RWPE2 (cell line): ENCODE measurements around the gene SLC6A9.

Experiments
- ATAC-seq: fragments of 200-7000 bp; cut with Tn5 transposase; 3 replicates; pipeline ENCODE4 v1.9.1; 2021; ENCODE audit warnings: low read depth
- DNase-seq: peaks from one replicate; pipeline ENCODE4 v3.0.0-alpha.2; 2020; ENCODE audit warnings: low spot score
- H3K27ac ChIP-seq: fragments of 450-650 bp; 2 replicates; pipeline ENCODE4 v1.5.1; 2017; ENCODE audit warnings: mild to moderate bottlenecking; ENCODE audit not compliant: poor library complexity, severe bottlenecking
- H3K27me3 ChIP-seq: fragments of 250-450 bp; sonication (Bioruptor Pico); 2 replicates; pipeline ENCODE4 v1.5.1; 2021; ENCODE audit warnings: mild to moderate bottlenecking, moderate library complexity; ENCODE audit not compliant: insufficient read depth, poor library complexity, severe bottlenecking
- H3K36me3 ChIP-seq: fragments of 250-450 bp; sonication (Bioruptor Pico); 2 replicates; pipeline ENCODE4 v1.5.1; 2020; ENCODE audit warnings: low read depth, mild to moderate bottlenecking, moderate library complexity
- H3K4me1 ChIP-seq: fragments of 250-450 bp; sonication (Bioruptor Pico); 2 replicates; pipeline ENCODE4 v1.5.1; 2021; ENCODE audit warnings: mild to moderate bottlenecking, moderate library complexity; ENCODE audit not compliant: insufficient read depth, poor library complexity, severe bottlenecking
- H3K4me3 ChIP-seq: fragments of 250-450 bp; sonication (Bioruptor Pico); 2 replicates; pipeline ENCODE4 v1.5.1; 2021; ENCODE audit warnings: mild to moderate bottlenecking, moderate library complexity; ENCODE audit not compliant: severe bottlenecking
- H3K9me3 ChIP-seq: fragments of 250-450 bp; sonication (Bioruptor Pico); 2 replicates; pipeline ENCODE4 v1.5.1; 2021; ENCODE audit warnings: mild to moderate bottlenecking, moderate library complexity; ENCODE audit not compliant: severe bottlenecking
- CTCF ChIP-seq: fragments of 450-650 bp; IDR thresholded peaks from one replicate; pipeline ENCODE4 v1.5.1; 2017; ENCODE audit warnings: mild to moderate bottlenecking, moderate library complexity; ENCODE audit not compliant: poor library complexity, severe bottlenecking

Gene SLC6A9

GRCh38 chr1:44030605-44031251 is 534 bp downstream of the SLC6A9 start:
- Histone ChIP-seq H3K27me3 (no peaks in the 10 kb centered on the region), H3K4me3 (peak overlapping the region; percentile 62), H3K9me3 (no peaks in the 10 kb centered on the region), H3K36me3 (peaks cover 9% of the 10 kb centered on the region; the same call in 1 of the 2 replicates), H3K27ac (peak overlapping the region; percentile 72), H3K4me1 (peaks cover 26% of the 10 kb centered on the region)
- TF ChIP-seq CTCF: peak; percentile 26
- ATAC-seq (peak; percentile 46), DNase-seq (no peak)

DNA sequence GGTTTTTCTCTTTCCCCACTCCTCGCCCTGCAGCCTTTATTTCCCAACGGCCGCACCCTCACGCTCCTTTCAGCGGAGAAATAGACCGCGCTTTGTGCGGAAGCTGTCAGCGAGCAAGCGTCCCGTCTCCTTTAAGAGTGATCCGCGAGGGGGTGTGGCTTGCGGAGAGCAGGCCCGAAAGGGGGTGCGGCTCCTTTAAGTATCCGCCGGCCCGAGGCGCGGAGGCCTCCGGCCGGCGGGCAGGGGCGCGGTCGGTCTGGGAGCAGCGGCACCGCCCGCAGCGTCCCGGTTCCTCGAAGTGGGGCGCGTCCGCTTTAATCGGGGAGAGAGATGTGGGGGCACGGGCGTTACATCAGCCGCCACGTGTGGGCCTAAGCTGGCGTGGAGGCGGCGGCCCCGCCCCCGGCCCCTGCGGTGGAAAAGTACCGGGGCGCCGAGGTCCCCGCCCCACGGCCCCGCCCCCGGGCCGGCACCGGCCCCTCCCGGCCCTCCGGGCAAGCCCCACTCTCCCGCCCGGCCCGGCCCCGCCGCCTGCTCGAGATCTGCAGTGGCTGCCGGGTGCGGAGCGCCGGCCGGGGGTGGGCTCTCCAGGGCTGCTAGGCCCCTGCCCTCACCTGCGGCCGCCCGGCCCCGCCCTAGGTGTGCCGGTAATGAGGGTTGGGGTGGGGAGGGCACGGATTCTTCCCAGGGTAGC is 1.2 kb downstream of the SLC6A9 start:
- TF ChIP-seq CTCF: no peak
- ATAC-seq: peak; percentile 66
- no peaks in the 10 kb centered on the region for H3K27me3 ChIP-seq
- H3K4me1 ChIP-seq: peaks cover 28% of the 10 kb centered on the region
- no peaks in the 10 kb centered on the region for H3K9me3 ChIP-seq
- peak overlapping the region; percentile 62 for H3K4me3 ChIP-seq
- H3K27ac ChIP-seq: peak overlapping the region; percentile 72
- H3K36me3 ChIP-seq: peaks cover 9% of the 10 kb centered on the region; the same call in 1 of the 2 replicates
- DNase-seq: peak; percentile 94

- Histone ChIP-seq H3K27ac (peak overlapping the region; percentile 72), H3K4me3 (peak overlapping the region; percentile 62), H3K27me3 (no peaks in the 10 kb centered on the region), H3K9me3 (no peaks in the 10 kb centered on the region), H3K4me1 (peaks cover 34% of the 10 kb centered on the region), H3K36me3 (peaks cover 9% of the 10 kb centered on the region; the same call in 1 of the 2 replicates)
- DNase-seq: no peak
- TF ChIP-seq CTCF: no peak
- no peak for ATAC-seq
Observed at GRCh38 chr1:44029260-44029910, 1.9 kb downstream of the SLC6A9 start.

DNA sequence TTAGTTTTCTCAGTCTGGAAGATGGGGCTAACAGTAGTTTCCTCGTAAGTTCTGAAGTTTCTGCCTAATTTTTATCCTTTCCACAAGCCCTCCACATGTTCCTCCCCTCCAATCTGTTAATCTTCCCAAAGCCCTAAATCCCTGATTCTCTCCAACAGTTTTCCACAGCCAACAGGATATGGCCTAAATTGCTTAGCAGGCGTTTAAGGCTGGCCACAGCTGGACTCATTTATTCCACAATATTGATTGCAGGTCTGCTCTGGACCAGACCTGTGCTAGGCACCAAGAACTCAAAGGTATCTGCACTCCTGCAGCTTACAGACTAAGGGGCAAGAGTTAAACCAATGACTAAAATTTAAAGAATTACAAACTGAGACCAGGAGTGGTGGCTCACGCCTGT is 3.9 kb downstream of the SLC6A9 start:
- TF ChIP-seq CTCF: no peak
- Histone ChIP-seq H3K9me3 (no peaks in the 10 kb centered on the region), H3K4me1 (peaks cover 35% of the 10 kb centered on the region), H3K4me3 (no peak overlapping the region), H3K27me3 (no peaks in the 10 kb centered on the region), H3K36me3 (peaks cover 18% of the 10 kb centered on the region), H3K27ac (no peak overlapping the region)
- DNase-seq: no peak
- no peak for ATAC-seq

DNA sequence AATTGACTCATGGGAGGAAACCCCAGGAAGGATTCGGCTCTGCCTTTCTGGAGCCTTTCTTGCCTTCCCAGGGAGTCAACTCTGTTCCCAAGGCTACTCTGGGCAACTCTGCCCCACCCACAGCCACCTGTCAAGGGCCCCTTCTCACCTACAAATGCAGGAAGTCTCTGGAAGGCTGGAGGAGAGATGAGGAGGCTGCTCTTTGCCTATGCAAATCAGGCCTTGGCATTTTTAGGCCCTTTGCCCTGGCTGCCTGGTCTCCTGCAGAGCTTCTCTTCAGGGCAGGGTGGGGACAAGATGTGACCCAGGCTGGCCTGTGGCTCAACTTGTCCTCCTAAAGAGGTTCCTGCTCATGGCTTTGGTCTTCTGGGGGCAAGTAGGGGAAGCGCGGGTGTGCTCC is 5.4 kb downstream of the SLC6A9 start:
- Histone ChIP-seq H3K4me3 (no peak overlapping the region), H3K4me1 (peaks cover 27% of the 10 kb centered on the region), H3K27ac (no peak overlapping the region), H3K9me3 (no peaks in the 10 kb centered on the region), H3K36me3 (peaks cover 18% of the 10 kb centered on the region), H3K27me3 (no peaks in the 10 kb centered on the region)
- TF ChIP-seq CTCF: no peak
- no peak for DNase-seq
- ATAC-seq: no peak
